H4 (cell line): ENCODE results near the gene SMO. TPM values are rescaled to one million over a fixed set of nuclear protein-coding genes. Genes with fewer than 3 reads are reported as not detected.
A peak's percentile ranks its signal among the peaks of the same experiment; 100 is the strongest.

ENCODE experiments used
- DNase-seq: peaks from one replicate; pipeline ENCODE4 v3.0.0-alpha.2; 2015; ENCODE audit warnings: low spot score
- total RNA-seq: library from RNA; depleted of rRNA; stranded (reverse); fragments of >200 nt; shearing (Covaris generic); gene quantifications from 2 replicates; pipeline ENCODE4 v1.2.3, GENCODE V29; 2014; rRNA removed

Gene SMO
- total RNA-seq, result 13.5 and 15.5 TPM in 2 replicates

GRCh38 chr7:129188372-129188891 is at the start of gene SMO:
Gene SMO, plus strand, starts transcription at chr7:129188633. Its CDS starts 519 bp downstream, at chr7:129189152.
- DNase-seq, result no peak

DNA sequence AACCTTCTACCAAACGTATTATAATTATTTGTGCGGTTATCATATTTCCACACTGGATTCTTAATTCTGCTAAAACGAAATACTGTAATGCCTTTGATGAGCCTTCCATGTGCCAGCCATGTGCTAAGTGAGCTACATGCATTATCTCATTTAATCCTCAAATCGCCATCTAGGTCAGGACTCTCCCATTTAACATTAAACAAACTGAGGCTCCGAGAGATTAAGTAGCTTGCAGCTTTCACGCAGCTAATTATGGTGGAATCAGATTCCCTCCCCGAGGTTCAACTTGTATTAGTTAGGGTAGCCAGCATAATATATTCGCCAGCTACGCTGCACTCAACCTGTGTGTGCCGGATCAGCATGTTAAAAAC is 44.7 kb upstream of the SMO start:
- no peak for DNase-seq

DNA sequence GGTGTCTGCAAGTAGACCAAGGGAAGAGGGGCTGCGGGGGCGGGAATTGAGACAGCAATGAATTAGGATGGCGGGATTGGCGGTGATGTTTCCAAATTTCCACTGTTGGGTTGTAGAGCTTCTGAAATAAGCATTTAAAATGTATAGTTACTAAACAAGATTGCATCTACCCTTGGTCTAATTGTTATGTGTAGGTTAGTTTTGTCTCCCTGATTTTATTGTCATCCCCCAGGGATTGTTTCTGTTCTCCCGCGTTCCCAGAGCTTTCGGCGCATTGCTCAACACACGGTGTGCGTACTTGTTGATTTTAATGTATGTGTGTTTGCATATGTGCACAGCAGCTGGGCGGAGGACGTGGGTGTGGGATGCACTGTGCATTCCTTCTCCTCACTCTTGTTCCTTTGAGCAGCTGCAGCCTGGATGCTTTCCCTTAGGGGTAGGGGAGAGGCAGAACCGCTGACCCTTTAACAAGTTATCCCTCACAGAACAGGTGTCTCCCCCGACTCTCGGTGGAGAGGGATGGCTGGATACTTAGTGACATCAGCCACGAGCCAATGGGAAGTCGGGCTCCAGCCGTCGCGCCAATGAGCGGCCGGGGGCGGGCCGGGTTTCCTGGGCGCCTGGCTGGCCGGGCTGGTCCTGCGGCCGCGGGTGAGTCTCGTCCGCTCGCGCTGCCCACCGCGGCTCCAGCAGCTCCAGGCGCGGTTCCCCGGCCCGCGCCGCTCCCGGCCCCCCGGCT is 44.2 kb upstream of the SMO start, which contains the start of gene TSPAN33:
Gene TSPAN33 (plus strand): TSS at position 613 of the 739 bp plus-strand sequence. CDS start 274 bp downstream, outside the sequence.
- peak; percentile 43 for DNase-seq

DNA sequence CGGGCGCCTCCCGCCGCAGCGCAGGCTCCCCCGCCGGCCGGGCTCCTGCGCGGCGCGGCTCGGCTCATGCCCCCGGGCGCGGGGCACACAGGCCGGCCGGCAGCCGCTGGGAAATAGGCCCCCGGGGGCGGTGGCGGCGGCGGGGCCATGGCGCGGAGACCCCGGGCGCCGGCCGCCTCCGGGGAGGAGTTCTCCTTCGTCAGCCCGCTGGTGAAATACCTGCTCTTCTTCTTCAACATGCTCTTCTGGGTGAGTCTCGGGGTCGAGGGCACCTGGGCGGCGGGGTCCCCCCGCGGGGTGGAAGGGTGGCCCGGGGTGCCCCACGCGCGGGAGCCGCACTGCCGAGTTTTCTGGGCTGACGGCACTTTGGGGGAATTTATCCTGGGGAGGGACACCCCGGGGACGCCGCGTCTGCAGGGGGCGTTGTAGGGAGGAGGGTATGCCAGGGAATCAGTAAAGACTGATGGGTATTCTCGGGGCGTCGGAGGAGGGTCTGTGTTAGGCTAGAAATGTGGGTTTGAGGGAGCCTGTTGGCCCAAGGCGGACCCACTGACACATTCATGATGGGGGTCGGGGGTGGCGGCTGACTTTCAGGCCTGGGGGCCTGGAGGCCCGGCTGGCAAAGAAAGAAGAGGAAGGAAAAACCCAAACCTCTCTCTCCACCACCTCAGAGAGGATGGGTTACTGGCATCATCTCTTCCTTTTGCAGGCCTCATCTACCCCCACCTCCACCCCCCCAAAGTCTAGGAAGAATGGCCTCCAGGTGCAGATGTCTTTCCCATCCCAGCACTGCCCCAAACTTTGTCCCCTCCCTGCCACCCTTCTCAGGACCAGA is 43.4 kb upstream of the SMO start:
- DNase-seq, result no peak

DNA sequence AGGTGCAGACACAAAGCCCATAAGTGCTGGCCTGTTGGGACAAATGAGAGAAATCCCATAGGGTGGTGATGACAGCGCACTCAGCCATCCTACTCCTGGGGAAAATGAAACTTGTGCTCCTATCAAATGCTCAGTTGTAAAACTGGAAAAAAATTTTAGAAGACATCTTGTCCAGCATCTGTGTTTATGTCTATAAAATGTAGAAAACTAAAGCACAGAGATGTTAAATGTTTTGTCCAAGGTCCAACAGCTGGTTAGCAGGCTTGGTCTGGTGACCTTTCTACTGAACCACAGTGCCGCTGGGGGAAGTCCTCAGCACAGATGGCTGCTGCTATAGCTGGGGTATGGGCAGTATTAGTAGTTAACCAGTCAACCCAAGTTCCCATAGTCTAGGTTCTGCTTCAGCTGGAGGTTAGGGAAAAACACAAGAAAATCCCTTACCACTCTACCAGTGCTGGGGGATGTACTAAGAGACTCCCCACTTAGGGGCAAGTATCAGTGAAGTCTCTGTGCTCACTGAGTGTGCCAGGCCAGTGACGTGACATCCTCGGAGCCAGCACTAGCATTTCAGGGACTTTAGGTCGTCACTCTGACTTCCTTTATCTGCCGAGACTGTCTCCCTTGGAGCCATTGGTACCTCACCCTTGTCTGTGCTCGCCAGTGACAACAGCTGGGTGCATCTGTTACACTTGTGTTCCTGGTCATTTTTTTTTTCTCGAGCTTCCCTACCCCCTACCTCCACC is 42.0 kb upstream of the SMO start:
- no peak for DNase-seq

DNA sequence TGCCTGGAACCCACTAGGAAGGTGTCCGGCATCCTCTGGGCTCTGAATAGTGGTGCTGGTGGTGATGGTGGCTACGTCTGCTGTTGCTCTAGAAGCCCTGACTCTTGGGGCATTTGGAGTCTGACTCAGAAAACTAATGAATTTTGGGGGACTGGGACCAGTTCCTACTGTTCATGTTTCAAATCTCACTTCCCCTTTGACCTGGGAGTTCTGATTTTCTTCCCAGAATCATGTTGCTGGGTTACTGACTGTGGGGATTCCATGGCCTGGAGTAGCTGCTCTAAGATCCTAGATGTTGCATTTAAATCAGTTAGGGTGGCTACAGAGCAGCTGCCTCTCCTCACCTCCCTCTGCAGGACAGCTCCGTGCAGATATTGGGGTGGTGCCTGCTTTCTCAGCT is 40.7 kb upstream of the SMO start:
- no peak for DNase-seq

GRCh38 chr7:129149511-129149910 is 38.9 kb upstream of the SMO start:
- no peak for DNase-seq

DNA sequence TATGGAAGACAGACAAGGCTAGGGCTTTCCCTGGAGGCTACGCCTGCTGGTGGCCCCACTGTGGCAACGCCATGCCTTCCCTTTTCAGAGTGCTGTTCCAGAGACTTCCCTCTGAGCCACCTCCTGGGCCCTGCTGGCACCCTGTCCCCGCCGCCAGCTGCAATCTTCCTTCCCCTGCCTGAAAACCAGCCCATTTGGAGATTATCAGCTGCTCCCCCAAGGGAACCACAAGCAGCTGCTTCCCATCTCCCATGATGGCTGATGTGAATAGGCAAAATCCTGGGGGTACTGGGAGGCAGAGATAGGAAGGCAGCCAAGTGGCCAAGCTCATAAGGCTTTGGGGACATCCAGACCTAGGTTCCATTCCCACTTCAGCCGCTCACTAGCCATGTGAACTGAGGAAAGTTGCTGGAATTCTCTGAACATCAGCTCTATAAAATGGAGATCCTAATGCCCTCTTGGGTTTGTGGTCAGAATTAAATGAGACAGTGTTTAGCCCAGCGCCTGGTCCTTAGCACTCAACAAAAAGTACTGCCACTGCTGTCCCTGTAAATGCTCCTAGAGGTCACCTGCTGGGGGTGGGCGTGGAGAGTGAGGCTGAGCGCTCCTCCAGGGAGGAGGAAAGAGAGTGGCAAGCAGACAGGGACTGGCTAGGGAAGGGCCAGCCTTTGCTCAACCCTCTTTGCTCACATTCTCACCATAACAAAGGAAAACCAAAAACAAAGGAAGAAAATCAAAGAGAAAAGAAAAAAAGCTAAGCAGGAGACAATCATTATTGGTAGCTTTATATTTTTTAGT is 38.0 kb upstream of the SMO start:
- no peak for DNase-seq

DNA sequence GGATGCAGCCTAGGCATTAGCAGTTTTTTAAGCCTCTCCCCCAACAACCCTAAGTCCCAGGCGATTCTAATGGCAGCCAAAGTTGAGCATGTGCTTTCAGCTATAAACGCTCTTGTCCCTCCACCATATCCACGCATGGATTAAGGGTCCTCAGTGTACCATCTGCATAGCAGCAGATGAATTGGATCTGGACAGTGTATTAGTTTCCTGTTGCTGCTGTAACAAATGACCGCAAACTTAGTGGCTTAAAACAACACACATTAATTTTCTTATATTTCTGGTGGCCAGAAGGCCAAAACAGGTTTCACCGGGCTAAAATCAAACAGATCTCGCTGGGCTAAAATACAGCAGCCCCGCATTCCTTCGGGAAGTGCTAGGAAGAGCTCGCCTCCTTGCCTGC is 30.8 kb upstream of the SMO start:
- DNase-seq, result no peak

- no peak for DNase-seq
These were observed 28.9 kb upstream of the SMO start for GRCh38 chr7:129159539-129159938.

GRCh38 chr7:129160161-129160905 is 28.1 kb upstream of the SMO start:
- DNase-seq, result no peak

DNA sequence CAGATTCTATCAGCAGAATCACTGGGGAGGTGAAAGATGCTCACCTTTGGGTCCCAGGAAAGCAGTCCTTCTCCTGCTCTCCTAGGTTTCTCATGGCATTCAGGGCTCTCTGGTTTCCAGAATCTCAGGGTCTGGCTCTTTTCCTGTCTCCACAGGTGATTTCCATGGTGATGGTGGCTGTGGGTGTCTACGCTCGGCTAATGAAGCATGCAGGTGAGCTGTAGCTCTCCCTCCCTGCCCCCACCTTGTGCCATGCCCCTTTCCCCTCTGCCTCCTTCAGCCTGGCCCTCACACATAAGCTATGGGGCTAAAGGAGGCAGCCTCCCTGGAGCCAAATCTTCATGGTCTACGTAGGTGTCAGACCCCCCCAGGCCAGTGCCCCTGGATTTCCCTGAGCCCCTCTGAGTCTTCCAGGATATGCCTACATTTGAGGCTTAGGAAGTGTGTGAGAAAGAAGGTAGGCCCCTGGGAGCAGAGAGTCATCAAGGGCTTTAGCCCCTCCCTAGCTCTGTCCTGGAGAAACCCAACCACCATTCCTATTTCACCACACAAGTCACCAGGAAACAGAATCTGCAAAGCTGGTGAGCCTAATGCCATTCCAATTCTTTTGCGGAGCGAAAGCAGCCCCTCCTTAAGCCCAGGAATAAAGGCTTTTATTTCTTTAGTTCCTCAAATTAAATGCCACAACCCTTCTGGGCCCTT is 26.8 kb upstream of the SMO start:
- no peak for DNase-seq

GRCh38 chr7:129162732-129163131 is 25.7 kb upstream of the SMO start:
- no peak for DNase-seq

GRCh38 chr7:129163875-129164544 is 24.4 kb upstream of the SMO start:
- peak; percentile 45 for DNase-seq

- DNase-seq, result no peak
These were observed 21.7 kb upstream of the SMO start for GRCh38 chr7:129166745-129167144.

- no peak for DNase-seq
These were observed 20.6 kb upstream of the SMO start for GRCh38 chr7:129167817-129168216.

DNA sequence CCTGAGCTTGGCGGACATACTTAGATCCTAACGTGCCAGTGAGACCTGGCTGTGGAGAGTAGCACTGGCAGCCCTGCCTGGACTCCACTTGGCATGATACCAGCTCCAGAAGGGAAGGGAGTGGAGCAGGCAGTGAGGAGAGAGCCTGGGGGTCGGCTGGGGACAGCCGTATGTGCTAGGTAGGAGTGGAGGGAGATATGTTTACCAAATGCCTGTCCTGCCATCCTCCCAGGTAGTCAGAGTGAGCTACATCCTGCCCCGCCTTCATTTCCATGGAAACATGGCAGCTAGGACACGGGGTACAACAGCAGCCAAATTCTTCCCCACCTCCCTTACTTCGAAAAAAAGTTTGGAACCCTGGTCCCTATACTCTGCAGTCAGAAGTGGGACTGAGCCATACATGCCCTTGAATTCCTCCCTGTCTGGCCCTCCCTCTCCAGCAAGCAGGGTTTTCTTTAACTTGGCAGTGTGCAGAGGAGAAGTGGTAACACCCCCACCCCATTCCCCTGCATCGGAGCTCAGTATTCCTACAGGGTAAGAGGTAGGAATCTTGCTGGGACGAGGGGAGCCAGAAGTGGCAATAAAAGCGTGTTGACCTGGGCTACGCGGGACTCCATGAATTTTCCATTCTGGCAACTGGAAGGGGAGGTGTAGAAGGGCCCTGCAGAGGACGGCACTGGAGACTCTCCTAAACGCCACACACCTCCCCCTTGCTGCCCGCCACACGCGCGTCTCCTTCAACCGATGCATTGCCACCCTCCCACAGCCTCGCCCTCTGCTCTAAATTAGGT is 20.0 kb upstream of the SMO start:
- no peak for DNase-seq

DNA sequence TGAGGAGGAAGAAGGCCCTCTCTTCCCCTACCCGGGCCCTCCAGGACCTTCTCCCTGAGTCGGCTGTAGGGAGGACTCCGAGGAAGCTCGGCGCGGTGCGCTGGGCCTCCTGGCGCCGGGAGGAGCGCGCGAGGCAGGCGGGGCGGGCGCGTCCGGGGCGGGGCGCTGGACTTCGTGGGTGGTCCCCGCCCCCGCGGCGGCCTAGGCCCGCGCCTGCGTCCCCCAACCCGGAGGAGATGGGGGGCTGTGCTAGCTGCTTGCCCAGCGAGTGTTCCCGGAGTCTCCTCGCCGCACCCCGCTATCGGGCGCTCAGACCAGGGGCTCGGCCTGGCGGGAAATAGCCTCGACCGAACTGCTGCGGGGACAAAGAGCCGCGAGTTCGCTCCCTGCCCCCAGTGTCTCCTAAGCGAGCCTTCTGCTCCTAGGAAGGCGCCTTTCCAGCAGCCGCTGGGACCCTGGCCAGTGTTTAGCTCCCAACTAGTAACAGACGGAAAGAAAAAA is 19.2 kb upstream of the SMO start:
- DNase-seq, result no peak
